Measurements from ENCODE around the gene STK16.
"Not testable (repeated sequence)": the region's sequence is repeated elsewhere in the genome, so short reads cannot be mapped to it uniquely, and the experiment has no call there.

Gene STK16

GRCh38 chr2:219254590-219255201 lies 9.4 kb downstream of the STK16 start:
- DNase-seq: no peak
- intact Hi-C loops (cut with DNase I): no loop called here

DNA sequence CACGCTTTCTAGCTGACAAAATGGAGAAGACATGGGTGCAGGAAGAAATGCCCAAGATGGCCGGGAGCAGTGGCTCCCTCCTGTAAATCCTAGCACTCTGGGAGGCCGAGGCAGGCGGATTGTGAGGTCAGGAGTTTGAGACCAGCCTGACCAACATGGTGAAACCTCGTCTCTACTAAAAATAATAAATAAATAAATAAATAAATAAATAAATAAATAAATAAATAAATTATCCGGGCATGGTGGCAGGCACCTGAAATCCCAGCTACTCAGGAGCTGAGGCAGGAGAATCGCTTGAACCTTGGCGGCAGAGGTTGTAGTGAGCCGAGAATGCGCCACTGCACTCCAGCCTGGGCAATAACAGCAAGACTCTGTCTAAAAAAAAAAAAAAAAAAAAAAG lies 13.7 kb downstream of the STK16 start:
- intact Hi-C loops (cut with DNase I); DNase-seq: not testable (repeated sequence)

DNA sequence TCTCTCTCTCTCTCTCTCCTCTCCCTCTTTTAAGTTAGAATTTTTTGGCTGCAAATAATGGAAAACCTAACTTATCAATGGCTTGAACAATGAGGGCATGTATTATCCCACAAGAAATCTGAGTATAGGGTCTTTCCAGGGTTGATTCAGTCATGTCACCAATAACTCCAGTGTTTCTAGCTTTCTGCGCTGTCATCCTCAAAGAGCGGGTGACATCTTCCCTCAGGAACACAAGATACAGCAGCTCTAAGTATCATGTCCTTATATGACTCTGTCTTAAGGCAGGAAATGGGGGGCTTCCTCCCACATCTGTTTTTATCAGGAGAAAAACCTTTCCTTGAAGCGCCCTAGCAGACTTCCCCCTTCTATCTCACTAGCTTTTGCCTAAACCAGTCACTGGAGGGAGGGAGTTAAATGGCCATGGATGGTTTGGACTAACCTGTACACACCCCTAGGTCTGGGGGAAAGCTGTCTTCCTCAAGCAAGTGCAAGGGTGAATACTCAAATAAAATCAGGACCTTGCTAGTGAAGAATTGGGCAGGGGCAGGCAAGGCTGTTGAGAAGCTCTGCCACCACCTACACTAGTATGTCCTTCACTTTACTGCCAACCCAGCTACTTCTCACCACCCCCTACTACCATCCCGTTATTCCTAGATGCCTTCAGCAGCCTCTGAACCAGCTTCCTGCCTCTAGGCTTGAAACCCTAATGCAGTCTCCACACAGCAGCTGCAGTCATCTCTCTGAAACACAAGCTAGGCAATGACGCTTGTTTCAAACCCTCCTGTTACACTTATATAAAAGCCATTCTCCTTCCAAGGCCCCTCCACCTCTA lies 16.0 kb downstream of the STK16 start:
- peak in 1 of 10 donors; percentile 9 for DNase-seq
- intact Hi-C loops (cut with DNase I): no loop called here

- peak in 2 of 10 donors; percentile 49 to 57 for DNase-seq
- intact Hi-C loops (cut with DNase I): no loop called here
Observed at GRCh38 chr2:219266232-219266631, 21.0 kb downstream of the STK16 start.

- intact Hi-C loops (cut with DNase I): no loop called here
- peak in 2 of 10 donors; percentile 4 to 14 for DNase-seq
Observed at GRCh38 chr2:219266886-219267285, 21.6 kb downstream of the STK16 start.

- intact Hi-C loops (cut with DNase I): no loop called here
- peak in 1 of 10 donors; percentile 0 for DNase-seq
Observed at GRCh38 chr2:219268294-219268693, 23.0 kb downstream of the STK16 start.

- intact Hi-C loops (cut with DNase I): no loop called here
- peak in 2 of 10 donors; percentile 34 to 74 for DNase-seq
Observed at GRCh38 chr2:219269362-219270054, 24.2 kb downstream of the STK16 start.

DNA sequence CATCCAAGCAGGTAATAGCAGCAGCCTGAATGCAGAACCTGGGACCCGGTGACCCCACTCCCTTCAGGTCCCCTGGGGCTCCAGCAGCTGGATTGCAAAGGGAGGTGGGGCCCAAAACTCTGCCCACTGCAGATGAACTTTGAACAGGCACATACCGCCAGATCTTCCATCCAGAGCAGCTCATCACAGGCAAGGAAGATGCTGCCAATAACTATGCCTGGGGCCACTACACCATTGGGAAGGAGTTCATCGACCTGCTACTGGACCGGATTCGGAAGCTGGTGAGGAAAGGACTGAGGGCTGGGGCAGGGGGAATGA lies 24.7 kb downstream of the STK16 start:
- peak in 2 of 10 donors; percentile 2 to 48 for DNase-seq
- intact Hi-C loops (cut with DNase I): no loop called here

DNA sequence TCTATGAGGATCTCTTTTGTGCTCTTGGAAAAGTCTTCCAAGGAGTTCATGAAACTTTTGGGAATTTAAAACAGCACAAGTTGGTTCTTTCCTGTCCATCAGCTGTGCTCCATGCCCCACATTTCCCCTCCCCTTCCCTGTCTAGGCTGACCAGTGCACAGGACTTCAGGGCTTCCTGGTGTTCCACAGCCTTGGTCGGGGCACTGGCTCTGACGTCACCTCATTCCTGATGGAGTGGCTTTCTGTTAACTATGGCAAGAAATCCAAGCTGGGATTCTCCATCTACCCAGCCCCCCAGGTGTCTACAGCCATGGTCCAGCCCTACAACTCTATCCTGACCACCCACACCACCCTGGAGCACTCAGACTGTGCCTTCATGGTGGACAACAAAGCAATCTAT lies 25.7 kb downstream of the STK16 start:
- intact Hi-C loops (cut with DNase I): no loop called here
- peak in 2 of 10 donors; percentile 3 to 8 for DNase-seq

DNA sequence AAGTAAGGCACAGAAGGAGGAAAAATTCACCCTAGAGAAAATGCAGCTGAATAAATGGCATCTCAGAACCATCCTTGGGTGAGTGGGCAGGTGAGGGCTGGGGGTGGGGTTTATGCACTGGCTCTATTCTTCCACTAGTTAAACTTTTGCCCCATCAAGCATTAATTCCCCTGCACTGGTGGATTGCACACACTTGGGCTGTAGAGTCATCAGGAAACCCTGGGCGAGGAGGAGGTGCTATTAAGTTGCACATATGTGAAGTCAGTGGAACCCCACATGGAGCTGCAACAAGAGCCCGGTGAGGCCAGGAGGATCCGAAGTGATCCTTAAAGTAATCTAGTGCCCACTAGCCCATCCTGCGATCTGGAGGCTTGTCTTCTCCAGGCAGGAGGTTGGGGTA lies 27.1 kb downstream of the STK16 start:
- peak in 2 of 10 donors; percentile 21 to 36 for DNase-seq
- intact Hi-C loops (cut with DNase I): no loop called here

- intact Hi-C loops (cut with DNase I): no loop called here
- peak in 1 of 10 donors; percentile 7 for DNase-seq
Observed at GRCh38 chr2:219272995-219273394, 27.7 kb downstream of the STK16 start.

GRCh38 chr2:219273937-219274336 lies 28.7 kb downstream of the STK16 start:
- peak in 2 of 10 donors; percentile 20 to 33 for DNase-seq
- intact Hi-C loops (cut with DNase I): no loop called here

DNA sequence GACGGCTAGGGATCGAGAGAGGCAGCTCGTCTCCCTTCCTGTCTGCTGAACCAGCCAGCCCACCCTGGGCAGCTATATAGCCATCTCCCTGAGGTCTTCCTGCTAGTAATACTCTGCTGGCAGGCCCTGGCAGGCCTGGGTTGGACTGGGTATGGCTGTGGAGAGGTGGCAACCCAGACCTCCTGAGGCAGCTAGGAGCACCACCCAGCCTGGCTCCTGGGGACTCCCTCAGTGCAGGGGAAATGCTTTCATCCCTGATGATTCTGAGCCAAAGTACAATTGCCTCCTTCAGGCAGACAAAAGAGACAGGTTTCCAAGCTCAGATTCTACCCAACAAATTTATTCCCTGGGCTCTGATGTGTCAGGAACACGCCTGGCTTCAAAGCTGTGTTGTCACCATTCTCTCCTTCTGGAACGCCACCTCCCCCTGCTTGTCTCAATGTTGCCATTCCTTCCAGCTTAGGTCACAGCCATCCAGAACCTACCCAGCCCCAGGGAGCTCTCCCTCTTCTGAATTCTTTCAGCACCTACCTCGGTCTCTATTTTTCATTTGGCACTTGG lies 29.2 kb downstream of the STK16 start:
- intact Hi-C loops (cut with DNase I): no loop called here
- peak in 2 of 10 donors; percentile 45 to 54 for DNase-seq

- intact Hi-C loops (cut with DNase I): loop anchor here (1.0 to 5.0 kb wide), 3 partner anchors 20 to 109 kb away; partner anchors contain the start of genes CNPPD1 and DNPEP
- DNase-seq: peak; percentile 79 to 98 (median 88)
Observed at GRCh38 chr2:219277703-219278654, 32.7 kb downstream of the STK16 start.

GRCh38 chr2:219278655-219279150 lies 33.4 kb downstream of the STK16 start:
- DNase-seq: no peak
- intact Hi-C loops (cut with DNase I): loop anchor here (2.0 to 5.0 kb wide), 2 partner anchors 102 to 109 kb away; partner anchors contain the start of genes CNPPD1 and DNPEP

- intact Hi-C loops (cut with DNase I): loop anchor here (2.0 to 5.0 kb wide), 2 partner anchors 103 to 108 kb away; partner anchors contain the start of genes CNPPD1 and DNPEP
- peak; percentile 98 to 100 (median 99) for DNase-seq
Observed at GRCh38 chr2:219279151-219279915, 34.1 kb downstream of the STK16 start, which contains the start of gene DNAJB2. Gene DNAJB2 (plus strand): TSS chr2:219279366. CDS start chr2:219279834, 468 bp downstream.

DNA sequence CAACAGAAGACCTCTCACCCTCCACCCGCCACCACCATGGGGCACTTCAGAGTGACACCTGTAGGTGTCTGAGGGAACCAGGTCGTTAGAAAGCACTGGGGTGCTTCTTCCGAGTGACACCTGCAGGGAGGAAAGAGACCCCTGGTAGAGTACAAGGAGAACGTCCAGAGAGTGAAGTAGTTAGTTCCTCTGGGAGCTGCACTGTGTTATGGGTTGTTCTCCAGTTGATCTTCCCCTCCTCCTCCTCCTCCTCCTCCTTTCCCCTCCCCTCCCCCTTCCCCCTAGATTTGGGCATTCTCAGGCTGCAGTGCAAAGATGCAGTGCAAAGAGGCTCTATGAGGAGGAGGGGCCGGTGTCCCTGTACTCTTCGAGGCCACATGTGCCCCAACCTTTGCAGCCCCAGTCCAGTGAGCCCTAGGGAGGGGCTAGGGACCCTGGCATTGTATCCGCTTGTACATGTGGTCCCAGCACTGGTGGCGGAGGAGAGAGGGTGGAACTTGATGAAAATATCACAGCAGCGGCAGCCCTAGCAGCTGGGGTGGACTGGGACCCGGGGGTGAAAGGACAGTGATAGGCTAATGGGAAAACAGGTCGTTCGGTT lies 34.7 kb downstream of the STK16 start:
- intact Hi-C loops (cut with DNase I): loop anchor here (2.0 to 5.0 kb wide), 2 partner anchors 103 to 107 kb away; partner anchors contain the start of genes CNPPD1 and DNPEP
- DNase-seq: peak in 1 of 10 donors; percentile 67

DNA sequence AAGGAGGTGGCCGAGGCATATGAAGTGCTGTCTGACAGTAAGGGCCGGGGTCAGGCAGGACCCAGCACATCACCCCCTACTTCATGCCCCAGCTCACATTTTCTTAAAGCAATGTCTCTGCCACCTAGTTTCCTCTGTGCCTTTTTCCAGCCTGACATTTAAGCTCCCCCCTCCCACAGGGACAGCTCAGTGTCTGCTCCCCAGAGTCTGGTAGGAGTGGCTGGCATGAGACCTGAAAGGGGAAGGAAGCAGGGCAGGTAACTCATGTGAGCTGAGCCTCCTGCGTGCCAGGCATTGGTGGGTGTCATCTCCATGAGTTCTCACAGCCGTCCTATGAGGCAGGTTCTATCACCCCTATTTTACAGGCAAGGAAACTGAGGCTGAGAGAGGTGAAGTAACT lies 35.4 kb downstream of the STK16 start:
- intact Hi-C loops (cut with DNase I): no loop called here
- no peak for DNase-seq
